ENCODE results near the gene LAD1. TPM values are rescaled to one million over a fixed set of nuclear protein-coding genes. Genes with fewer than 3 reads are reported as not detected.

Gene LAD1
- polyA plus RNA-seq, 1 of the 3 experiments (the other 2 are of a cell fraction) = not detected

GRCh38 chr1:201403359-201403758, 4.2 kb upstream of the LAD1 start:
- H3K79me2 ChIP-seq (ENCODE audit: insufficient read depth) = no peaks in the 10 kb centered on the region
- H4K20me1 ChIP-seq (ENCODE audit: insufficient read depth) = no peaks in the 10 kb centered on the region
- H3K4me2 ChIP-seq = no peak overlapping the region
- H3F3A ChIP-seq (replicated peaks; ENCODE audit: insufficient read depth) = no peaks in the 10 kb centered on the region
- no peak overlapping the region for H2AFZ ChIP-seq (ENCODE audit: low read depth)
- ChIA-PET CTCF (interaction anchor here (0.8 to 9.6 kb wide), 5 partner anchors 8 to 94 kb away, joined by 3 to 105 read pairs (median 3); no protein-coding TSS in a partner anchor), POLR2A (no interaction called here)
- no peak for TF ChIP-seq JUND (IDR thresholded peaks at IDR 0.05)
- H3K9ac ChIP-seq = no peak overlapping the region
- H3K9me3 ChIP-seq = no peaks in the 10 kb centered on the region
- H3K36me3 ChIP-seq (replicated peaks in 1 of 2; ENCODE audit: control insufficient read depth in 1 of 2, insufficient read depth in 2 of 2, low read length in 1 of 2) = no peaks in the 10 kb centered on the region
- H3K4me3 ChIP-seq (ENCODE audit: low read depth in 2 of 2, low read length in 1 of 2) = no peak overlapping the region
- peaks cover 35% of the 10 kb centered on the region; the same call in 1 of the 2 replicates for H3K27me3 ChIP-seq (ENCODE audit: insufficient read depth)
- no peaks in the 10 kb centered on the region for H3K9me2 ChIP-seq
- no peak overlapping the region for H3K27ac ChIP-seq (ENCODE audit: low read depth in 2 of 2, low read length in 1 of 2)
- H3K4me1 ChIP-seq (ENCODE audit: control insufficient read depth in 1 of 2, insufficient read depth in 2 of 2, low read depth in 1 of 2, low read length in 1 of 2) = peaks cover 0 to 6% of the 10 kb centered on the region in 2 experiments; a peak in 1 of 4 replicates
- 6% methylated on average over 1 of the region's 1 CpG for WGBS (ENCODE audit: low lambda C conversion rate)
- no peak for DNase-seq

- POLR2A ChIA-PET = no interaction called here
- WGBS (ENCODE audit: low lambda C conversion rate) = 7% methylated on average over 2 of the region's 2 CpGs
- no peaks in the 10 kb centered on the region for H3F3A ChIP-seq (replicated peaks; ENCODE audit: insufficient read depth)
- no peaks in the 10 kb centered on the region for H3K79me2 ChIP-seq (ENCODE audit: insufficient read depth)
- H3K9me3 ChIP-seq = no peaks in the 10 kb centered on the region
- no peak for DNase-seq
- TF ChIP-seq RXRA (IDR thresholded peaks at IDR 0.05; ENCODE audit: borderline replicate concordance, low read depth) (no peak), FOXJ3 (CRISPR knock-in tag; IDR thresholded peaks at IDR 0.05) (no peak), CTCF (IDR thresholded peaks at IDR 0.05) (no peak), REST (IDR thresholded peaks at IDR 0.05; ENCODE audit: low read depth, low read length) (no peak), GABPA (IDR thresholded peaks at IDR 0.05; ENCODE audit: low read depth) (no peak), GATA2 (CRISPR knock-in tag; IDR thresholded peaks at IDR 0.05) (no peak), EZH2phosphoT487 (IDR thresholded peaks at IDR 0.05; ENCODE audit: borderline replicate concordance, low read depth) (no peak), ELF1 (IDR thresholded peaks at IDR 0.05) (no peak), PBX3 (IDR thresholded peaks at IDR 0.05) (no peak)
- H3K9me2 ChIP-seq = no peaks in the 10 kb centered on the region
- no peak overlapping the region for H3K4me3 ChIP-seq (ENCODE audit: low read depth in 2 of 2, low read length in 1 of 2)
- peaks cover 35% of the 10 kb centered on the region; the same call in 1 of the 2 replicates for H3K27me3 ChIP-seq (ENCODE audit: insufficient read depth)
- no peak overlapping the region for H3K4me2 ChIP-seq
- H2AFZ ChIP-seq (ENCODE audit: low read depth) = no peak overlapping the region
- no peak overlapping the region for H3K9ac ChIP-seq
- CTCF ChIA-PET = interaction anchor here (0.6 to 2.7 kb wide), 6 partner anchors 10 to 206 kb away, joined by 3 to 11 read pairs (median 4); no protein-coding TSS in a partner anchor
- no peaks in the 10 kb centered on the region for H3K36me3 ChIP-seq (replicated peaks in 1 of 2; ENCODE audit: control insufficient read depth in 1 of 2, insufficient read depth in 2 of 2, low read length in 1 of 2)
- H3K4me1 ChIP-seq (ENCODE audit: control insufficient read depth in 1 of 2, insufficient read depth in 2 of 2, low read depth in 1 of 2, low read length in 1 of 2) = peaks cover 0 to 6% of the 10 kb centered on the region in 2 experiments; a peak in 1 of 4 replicates
- H4K20me1 ChIP-seq (ENCODE audit: insufficient read depth) = no peaks in the 10 kb centered on the region
- no peak overlapping the region for H3K27ac ChIP-seq (ENCODE audit: low read depth in 2 of 2, low read length in 1 of 2)
These were observed 2.6 kb upstream of the LAD1 start for GRCh38 chr1:201401700-201402099.

All from SK-N-SH (cell line).